ENCODE data around the gene ZGLP1.
"Not testable (repeated sequence)": the region's sequence is repeated elsewhere in the genome, so short reads cannot be mapped to it uniquely, and the experiment has no call there.

DNA sequence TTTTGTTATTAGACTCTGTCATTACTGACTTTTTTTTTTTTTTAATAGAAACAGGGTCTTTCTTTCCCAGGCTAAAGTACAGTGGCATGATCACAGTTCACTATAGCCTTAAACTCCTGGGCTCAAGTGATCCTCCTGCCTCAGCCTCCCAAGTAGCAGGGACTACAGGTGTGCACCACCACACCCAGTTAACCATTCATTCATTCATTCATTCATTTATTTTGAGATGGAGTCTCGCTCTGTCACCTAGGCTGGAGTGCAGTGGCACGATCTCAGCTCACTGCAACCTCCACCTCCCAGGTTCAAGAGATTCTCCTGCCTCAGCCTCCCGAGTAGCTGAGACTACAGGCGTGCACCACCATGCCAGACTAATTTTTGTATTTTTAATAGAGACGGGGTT is 27.6 kb downstream of the ZGLP1 start:
- TF ChIP-seq, protein P1, sequence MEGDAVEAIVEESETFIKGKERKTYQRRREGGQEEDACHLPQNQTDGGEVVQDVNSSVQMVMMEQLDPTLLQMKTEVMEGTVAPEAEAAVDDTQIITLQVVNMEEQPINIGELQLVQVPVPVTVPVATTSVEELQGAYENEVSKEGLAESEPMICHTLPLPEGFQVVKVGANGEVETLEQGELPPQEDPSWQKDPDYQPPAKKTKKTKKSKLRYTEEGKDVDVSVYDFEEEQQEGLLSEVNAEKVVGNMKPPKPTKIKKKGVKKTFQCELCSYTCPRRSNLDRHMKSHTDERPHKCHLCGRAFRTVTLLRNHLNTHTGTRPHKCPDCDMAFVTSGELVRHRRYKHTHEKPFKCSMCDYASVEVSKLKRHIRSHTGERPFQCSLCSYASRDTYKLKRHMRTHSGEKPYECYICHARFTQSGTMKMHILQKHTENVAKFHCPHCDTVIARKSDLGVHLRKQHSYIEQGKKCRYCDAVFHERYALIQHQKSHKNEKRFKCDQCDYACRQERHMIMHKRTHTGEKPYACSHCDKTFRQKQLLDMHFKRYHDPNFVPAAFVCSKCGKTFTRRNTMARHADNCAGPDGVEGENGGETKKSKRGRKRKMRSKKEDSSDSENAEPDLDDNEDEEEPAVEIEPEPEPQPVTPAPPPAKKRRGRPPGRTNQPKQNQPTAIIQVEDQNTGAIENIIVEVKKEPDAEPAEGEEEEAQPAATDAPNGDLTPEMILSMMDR (IDR thresholded peaks at IDR 0.05) = not testable (repeated sequence)
- TF ChIP-seq POLR2A (IDR thresholded peaks at IDR 0.05; ENCODE audit: low read depth); POLR2AphosphoS5 (IDR thresholded peaks at IDR 0.05): not testable (repeated sequence)

Data from esophagus muscularis mucosa (tissue), 3 donors.